Dendritic cell treated with granulocyte-macrophage colony-stimulating factor and Interleukin-4, amounts not matched to agents 40 ng/mL and 50 ng/mL, for 4 days (primary cell): ENCODE results near the gene CDC42SE2.
"Not testable (repeated sequence)": the region's sequence is repeated elsewhere in the genome, so short reads cannot be mapped to it uniquely, and the experiment has no call there.

Experiments
- H3K27ac Mint-ChIP-seq: one replicate; pipeline ENCODE4 v1.8.0; 2022; ENCODE audit warnings: mild to moderate bottlenecking, mixed read lengths
- H3K27me3 Mint-ChIP-seq: one replicate; pipeline ENCODE4 v1.8.0; 2022; ENCODE audit warnings: mild to moderate bottlenecking, mixed read lengths
- H3K36me3 Mint-ChIP-seq: one replicate; pipeline ENCODE4 v1.8.0; 2022; ENCODE audit warnings: low read depth, mixed read lengths
- H3K4me1 Mint-ChIP-seq: one replicate; pipeline ENCODE4 v1.8.0; 2022; ENCODE audit warnings: low read depth, mixed read lengths
- H3K4me3 Mint-ChIP-seq: one replicate; pipeline ENCODE4 v1.8.0; 2022; ENCODE audit warnings: mild to moderate bottlenecking, moderate library complexity, mixed read lengths
- H3K9me3 Mint-ChIP-seq: one replicate; pipeline ENCODE4 v1.8.0; 2022; ENCODE audit warnings: mixed read lengths
- intact Hi-C: fragments of 100-400 bp; cut with micrococcal nuclease; formaldehyde crosslinking; loops from one replicate; pipeline ENCODE4 v1.15.0; 2022

CDC42SE2 gene

DNA sequence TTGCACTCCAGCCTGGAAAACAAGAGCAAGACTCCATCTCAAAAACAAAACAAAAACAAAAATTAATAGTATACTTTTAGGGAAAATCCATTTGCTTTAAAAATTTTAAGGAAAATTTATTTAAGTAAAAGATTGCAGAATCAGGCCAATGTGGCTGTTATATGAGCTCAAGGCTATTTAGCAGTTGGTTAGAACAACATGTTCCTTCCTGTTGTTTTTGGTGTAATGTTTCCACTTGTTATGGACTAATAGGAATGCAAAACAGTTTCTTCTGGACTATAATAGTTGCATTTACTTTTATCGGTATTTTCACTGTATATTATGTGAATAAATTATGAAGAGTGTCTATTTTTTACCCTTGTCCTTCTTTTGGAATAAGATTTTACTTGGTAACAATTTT lies 3.0 kb upstream of the CDC42SE2 start:
- no peak overlapping the region for H3K27ac Mint-ChIP-seq
- H3K36me3 Mint-ChIP-seq, result peaks cover 6% of the 10 kb centered on the region
- intact Hi-C loops, result loop anchor here (10.0 kb wide), 1 partner anchor 534 kb away; the partner anchor contains the start of gene FNIP1
- H3K4me1 Mint-ChIP-seq, result peaks cover 44% of the 10 kb centered on the region
- no peaks in the 10 kb centered on the region for H3K9me3 Mint-ChIP-seq
- no peaks in the 10 kb centered on the region for H3K27me3 Mint-ChIP-seq
- H3K4me3 Mint-ChIP-seq, result no peak overlapping the region

DNA sequence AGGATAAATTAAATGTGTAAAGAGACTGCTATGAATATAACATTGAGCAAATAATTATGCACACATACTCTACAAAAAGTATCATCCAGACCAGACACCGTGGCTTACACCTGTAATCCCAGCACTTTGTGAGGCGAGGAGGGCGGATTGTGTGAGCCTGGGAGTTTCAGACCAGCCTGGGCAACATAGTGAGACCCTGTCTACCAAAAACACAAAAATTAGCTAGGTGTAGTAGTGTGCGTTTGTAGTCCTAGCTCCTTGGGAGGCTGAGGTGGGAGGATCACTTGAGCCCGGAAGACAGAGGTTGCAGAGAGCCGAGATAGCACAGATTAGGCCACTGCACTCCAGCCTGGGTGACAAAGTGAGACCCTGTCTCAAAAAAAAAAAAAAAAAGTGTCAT lies 2.4 kb upstream of the CDC42SE2 start:
- H3K27ac Mint-ChIP-seq, result no peak overlapping the region
- H3K36me3 Mint-ChIP-seq, result peaks cover 6% of the 10 kb centered on the region
- intact Hi-C loops, result loop anchor here (10.0 kb wide), 1 partner anchor 533 kb away; the partner anchor contains the start of gene FNIP1
- no peak overlapping the region for H3K4me3 Mint-ChIP-seq
- no peaks in the 10 kb centered on the region for H3K27me3 Mint-ChIP-seq
- peaks cover 39% of the 10 kb centered on the region for H3K4me1 Mint-ChIP-seq
- H3K9me3 Mint-ChIP-seq, result no peaks in the 10 kb centered on the region

DNA sequence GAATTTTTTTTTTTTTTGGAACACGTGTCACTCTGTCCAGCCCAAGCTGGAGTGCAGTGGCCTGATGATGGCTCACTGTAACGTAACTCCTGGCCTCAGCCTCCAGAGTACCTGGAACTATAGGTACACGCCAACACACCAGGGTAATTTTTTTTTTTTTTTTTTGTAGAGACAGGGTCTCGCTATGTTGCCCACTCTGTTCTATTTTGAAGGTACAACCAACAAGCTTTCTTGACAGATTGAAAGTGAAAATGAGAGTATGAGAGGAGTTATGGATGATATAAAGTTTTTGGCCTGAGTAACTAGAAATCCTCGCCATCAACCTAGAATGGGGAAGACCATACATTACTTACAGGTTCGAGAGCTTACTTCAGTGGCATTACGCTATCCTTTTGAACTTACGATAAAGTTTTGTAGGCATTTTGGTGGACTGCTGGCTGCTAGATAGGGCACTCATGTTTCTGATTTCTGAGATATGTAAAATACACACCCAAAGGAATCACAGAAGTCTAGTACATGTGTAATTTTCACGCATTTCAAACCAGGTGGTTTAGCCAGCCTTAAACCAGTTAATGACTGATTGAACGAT lies 806 bp upstream of the CDC42SE2 start:
- intact Hi-C loops, result loop anchor here (1.0 to 10.0 kb wide), 2 partner anchors 116 to 532 kb away; partner anchors contain the start of gene FNIP1

DNA sequence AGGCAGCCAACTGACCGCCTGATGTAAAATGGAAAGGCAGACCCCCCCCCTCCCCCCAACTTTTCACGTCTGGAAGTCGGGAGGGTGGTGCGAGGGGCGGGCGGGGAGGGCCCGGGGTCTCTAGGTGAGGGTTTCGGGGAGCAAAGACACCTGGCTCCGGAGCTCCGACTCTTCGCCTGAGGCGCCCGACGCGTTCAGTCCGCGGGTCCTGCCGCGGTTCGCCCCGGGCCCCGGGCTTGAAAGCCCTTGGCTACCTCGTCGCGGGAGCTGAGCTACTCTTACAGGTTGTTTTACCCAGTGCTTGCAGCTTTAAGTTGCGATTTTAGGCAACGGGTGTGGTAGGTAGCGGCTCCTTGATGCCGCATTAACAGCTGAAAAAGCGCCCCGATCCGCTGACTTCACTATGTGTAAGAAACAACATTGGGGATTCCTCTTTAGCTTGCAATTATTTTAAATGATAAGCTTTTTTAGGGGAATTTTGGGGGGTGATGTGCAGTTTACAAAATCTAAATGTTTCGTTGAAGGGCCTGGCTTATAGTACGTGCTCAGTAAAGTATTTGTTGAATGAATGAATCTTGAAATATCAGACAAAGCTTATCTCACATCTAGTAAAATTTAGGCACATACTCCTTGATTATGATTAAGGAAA lies 722 bp downstream of the CDC42SE2 start:
- Mint-ChIP-seq H3K9me3 (no peaks in the 10 kb centered on the region), H3K4me3 (peak overlapping the region; percentile 80), H3K36me3 (peaks cover 12% of the 10 kb centered on the region), H3K27me3 (no peaks in the 10 kb centered on the region), H3K27ac (peak overlapping the region; percentile 87), H3K4me1 (peaks cover 29% of the 10 kb centered on the region)
- intact Hi-C loops, result loop anchor here (2.0 to 10.0 kb wide), 4 partner anchors 58 to 530 kb away; partner anchors contain the start of genes FNIP1 and LYRM7

More for the DNA sequence above, 806 bp upstream of the CDC42SE2 start:
- Mint-ChIP-seq H3K27ac (peak overlapping the region; percentile 87), H3K4me1 (peaks cover 36% of the 10 kb centered on the region), H3K4me3 (peak overlapping the region; percentile 80), H3K36me3 (peaks cover 12% of the 10 kb centered on the region), H3K27me3 (no peaks in the 10 kb centered on the region), H3K9me3 (no peaks in the 10 kb centered on the region)

DNA sequence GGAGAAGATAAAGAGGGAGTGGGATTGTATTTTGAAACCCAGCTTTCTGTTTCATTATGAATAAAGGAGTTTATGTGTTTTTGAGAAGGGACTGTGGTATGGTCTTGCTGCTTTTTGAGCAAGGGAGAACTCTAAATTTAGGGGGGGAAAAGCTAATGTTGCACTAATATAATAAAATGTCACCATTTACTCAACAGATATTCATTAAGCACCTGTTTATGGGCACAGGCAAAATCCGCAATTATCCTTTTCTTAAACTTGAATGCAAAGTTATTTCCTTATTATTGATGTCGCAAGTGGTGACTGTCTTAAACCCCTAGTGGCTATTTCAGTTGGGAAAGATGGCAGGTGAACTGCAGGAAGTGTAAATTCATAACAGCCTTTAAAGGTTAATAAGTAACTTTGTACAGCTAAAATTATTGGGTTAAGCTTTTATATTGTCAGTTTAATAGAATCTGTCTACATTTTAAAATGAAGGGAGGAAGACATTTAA lies 1.5 kb downstream of the CDC42SE2 start:
- Mint-ChIP-seq H3K4me3 (peak overlapping the region; percentile 80), H3K4me1 (peaks cover 36% of the 10 kb centered on the region), H3K27ac (peak overlapping the region; percentile 87), H3K27me3 (no peaks in the 10 kb centered on the region), H3K36me3 (peaks cover 12% of the 10 kb centered on the region), H3K9me3 (no peaks in the 10 kb centered on the region)
- intact Hi-C loops, result loop anchor here (2.0 to 10.0 kb wide), 4 partner anchors 59 to 529 kb away; partner anchors contain the start of genes FNIP1 and LYRM7

DNA sequence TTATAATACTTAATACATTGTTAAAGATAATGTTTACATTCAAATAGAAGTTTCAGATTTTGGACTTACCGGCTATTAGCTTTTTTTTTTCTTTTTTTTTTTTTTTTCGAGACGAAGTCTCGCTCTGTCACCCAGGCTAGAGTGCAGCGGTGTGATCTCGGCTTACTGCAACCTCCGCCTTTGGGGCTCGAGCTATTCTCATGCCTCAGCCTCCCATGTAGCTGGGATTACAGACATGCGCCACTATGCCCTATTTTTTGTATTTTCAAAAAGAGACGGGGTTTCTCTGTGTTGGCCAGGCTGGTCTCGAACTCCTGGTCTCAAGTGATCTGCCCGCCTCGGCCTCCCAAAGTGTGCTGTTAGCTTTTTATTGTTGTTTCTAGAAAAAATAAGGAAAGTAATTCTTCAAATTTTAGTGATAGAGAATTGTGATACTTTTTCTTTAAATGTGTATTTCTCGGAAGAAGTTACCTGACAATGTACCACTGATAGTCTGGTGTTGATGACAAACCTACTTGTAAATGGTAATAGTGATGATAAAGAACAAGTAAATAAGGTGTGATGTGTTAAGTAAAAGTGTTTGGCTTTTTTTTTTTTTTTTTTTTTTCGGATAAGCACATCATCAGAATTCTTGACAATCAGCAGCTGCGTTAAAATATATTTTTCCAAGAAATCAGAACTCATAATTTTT lies 2.7 kb downstream of the CDC42SE2 start:
- Mint-ChIP-seq H3K27me3 (no peaks in the 10 kb centered on the region), H3K36me3 (peaks cover 15% of the 10 kb centered on the region), H3K27ac (no peak overlapping the region), H3K4me3 (peak overlapping the region; percentile 57), H3K9me3 (no peaks in the 10 kb centered on the region), H3K4me1 (peaks cover 48% of the 10 kb centered on the region)
- intact Hi-C loops, result loop anchor here (10.0 kb wide), 1 partner anchor 528 kb away; the partner anchor contains the start of gene FNIP1

DNA sequence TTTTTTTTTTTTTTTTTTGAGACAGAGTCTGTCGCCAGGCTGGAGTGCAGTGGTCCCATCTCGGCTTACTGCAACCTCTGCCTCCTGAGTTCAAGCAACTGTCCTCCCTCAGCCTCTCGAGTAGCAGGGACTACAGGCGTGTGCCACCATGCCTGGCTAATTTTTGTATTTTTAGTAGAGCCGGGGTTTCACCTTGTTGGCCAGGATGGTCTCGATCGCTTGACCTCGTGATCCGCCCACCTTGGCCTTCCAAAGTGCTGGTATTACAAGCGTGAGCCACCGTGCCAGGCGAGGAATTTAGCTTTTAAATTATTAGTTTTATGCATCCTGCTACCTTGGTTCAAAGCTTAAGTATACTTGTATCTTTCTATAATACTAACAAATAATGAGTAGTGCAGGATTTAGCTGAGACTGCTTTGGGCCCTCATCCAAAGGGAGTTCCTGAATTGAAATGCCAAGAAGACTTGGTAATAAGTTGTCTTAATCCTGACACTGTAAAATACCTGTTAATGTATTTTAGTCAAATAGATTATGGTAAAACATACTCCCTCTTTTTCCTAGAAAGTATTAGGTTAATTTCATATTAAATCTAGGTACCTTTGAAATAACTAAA lies 5.0 kb downstream of the CDC42SE2 start:
- Mint-ChIP-seq H3K4me3 (no peak overlapping the region), H3K4me1 (peaks cover 54% of the 10 kb centered on the region), H3K36me3 (peaks cover 24% of the 10 kb centered on the region), H3K27ac (no peak overlapping the region), H3K27me3 (no peaks in the 10 kb centered on the region), H3K9me3 (no peaks in the 10 kb centered on the region)
- intact Hi-C loops, result loop anchor here (10.0 kb wide), 1 partner anchor 526 kb away; the partner anchor contains the start of gene FNIP1

DNA sequence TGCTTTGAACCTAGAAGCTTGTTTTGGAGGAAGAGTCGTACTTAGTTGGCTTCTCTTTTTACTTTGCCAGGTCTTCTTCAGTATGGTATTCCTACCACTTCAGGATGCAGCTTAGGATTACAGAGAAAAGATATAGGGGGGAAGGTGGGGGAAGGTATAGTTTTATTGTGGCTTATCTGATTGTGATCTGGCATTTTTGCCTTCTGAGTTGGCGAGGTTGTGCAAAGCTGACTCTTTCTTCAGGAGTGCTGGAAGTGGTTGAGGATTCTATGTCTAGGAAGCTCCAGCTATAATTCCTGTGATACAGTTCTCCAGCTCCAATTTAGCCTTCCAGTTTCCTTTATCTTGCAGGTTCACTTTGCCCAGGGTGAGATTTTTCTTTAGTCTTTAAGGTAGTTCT lies 7.0 kb downstream of the CDC42SE2 start:
- Mint-ChIP-seq H3K27ac (peak overlapping the region; percentile 34), H3K9me3 (no peaks in the 10 kb centered on the region)
- intact Hi-C loops, result no loop called here

DNA sequence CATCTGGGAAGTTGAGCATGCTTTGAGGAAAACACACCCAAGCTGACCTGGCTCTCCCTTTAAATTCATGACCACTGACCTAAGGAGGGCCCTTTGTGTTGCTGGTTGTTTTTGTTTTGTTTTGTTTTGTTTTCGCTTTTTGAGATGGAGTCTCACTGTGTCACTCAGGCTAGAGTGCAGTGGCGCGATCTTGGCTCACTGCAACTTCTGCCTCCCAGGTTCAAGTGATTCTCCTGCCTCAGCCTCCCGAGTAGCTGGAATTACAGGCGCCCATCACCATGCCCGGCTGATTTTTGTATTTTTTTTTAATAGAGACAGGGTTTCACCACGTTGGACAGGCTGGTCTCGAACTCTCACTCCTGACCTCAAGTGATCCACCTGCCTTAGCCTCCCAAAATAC lies 8.0 kb downstream of the CDC42SE2 start:
- H3K4me3 Mint-ChIP-seq, H3K9me3 Mint-ChIP-seq, H3K27me3 Mint-ChIP-seq, intact Hi-C loops: not testable (repeated sequence)
- H3K27ac Mint-ChIP-seq, result peak overlapping the region; percentile 68
- peaks cover 65% of the 10 kb centered on the region for H3K4me1 Mint-ChIP-seq
- peaks cover 31% of the 10 kb centered on the region for H3K36me3 Mint-ChIP-seq

More for the DNA sequence above, 7.0 kb downstream of the CDC42SE2 start:
- no peak overlapping the region for H3K4me3 Mint-ChIP-seq
- peaks cover 71% of the 10 kb centered on the region for H3K4me1 Mint-ChIP-seq
- H3K27me3 Mint-ChIP-seq, result no peaks in the 10 kb centered on the region
- peaks cover 31% of the 10 kb centered on the region for H3K36me3 Mint-ChIP-seq

DNA sequence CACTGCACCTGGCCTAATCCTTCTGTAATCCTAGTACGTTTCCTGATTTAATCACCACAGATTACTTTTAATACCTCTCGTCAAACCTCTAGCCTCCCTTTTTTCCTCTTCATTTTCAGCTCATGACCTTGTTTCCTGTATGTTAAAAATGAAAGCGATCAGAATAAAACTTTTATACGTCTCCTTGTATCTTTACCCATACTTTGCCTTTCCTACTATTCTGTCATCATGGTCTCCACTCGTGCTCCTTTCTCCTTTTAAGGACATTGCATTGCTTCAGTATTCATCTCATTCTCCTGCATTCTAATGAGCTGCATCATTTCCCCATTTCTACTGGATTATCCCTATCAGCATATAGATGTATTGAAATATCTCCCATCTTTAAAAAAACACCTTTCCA lies 8.5 kb downstream of the CDC42SE2 start:
- H3K4me1 Mint-ChIP-seq, result peaks cover 62% of the 10 kb centered on the region
- H3K27me3 Mint-ChIP-seq, result no peaks in the 10 kb centered on the region
- H3K4me3 Mint-ChIP-seq, result no peak overlapping the region
- peak overlapping the region; percentile 68 for H3K27ac Mint-ChIP-seq
- peaks cover 27% of the 10 kb centered on the region for H3K36me3 Mint-ChIP-seq
- no peaks in the 10 kb centered on the region for H3K9me3 Mint-ChIP-seq
- intact Hi-C loops, result no loop called here

DNA sequence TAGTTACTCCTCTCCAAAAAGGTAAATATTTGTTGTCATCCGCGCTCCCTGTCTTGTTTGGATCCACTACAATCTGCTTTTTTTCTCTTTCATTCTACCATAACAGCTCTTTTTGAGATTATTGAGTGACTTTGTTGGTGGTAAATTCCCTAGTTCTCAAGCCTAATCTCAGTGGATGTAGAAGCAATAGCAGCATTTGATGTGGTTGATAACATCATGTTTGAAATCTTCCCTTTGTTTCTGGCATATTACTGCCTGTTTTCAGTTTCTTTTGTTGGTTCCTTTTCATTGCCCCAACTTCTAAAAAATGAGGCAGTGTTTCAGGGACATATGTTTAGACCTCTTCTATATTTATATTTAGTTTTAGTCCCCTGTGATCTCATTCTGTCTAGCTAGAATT lies 8.9 kb downstream of the CDC42SE2 start:
- intact Hi-C loops, result no loop called here
- Mint-ChIP-seq H3K9me3 (no peaks in the 10 kb centered on the region), H3K4me3 (no peak overlapping the region), H3K27ac (peak overlapping the region; percentile 68), H3K36me3 (peaks cover 27% of the 10 kb centered on the region), H3K4me1 (peaks cover 64% of the 10 kb centered on the region), H3K27me3 (no peaks in the 10 kb centered on the region)

DNA sequence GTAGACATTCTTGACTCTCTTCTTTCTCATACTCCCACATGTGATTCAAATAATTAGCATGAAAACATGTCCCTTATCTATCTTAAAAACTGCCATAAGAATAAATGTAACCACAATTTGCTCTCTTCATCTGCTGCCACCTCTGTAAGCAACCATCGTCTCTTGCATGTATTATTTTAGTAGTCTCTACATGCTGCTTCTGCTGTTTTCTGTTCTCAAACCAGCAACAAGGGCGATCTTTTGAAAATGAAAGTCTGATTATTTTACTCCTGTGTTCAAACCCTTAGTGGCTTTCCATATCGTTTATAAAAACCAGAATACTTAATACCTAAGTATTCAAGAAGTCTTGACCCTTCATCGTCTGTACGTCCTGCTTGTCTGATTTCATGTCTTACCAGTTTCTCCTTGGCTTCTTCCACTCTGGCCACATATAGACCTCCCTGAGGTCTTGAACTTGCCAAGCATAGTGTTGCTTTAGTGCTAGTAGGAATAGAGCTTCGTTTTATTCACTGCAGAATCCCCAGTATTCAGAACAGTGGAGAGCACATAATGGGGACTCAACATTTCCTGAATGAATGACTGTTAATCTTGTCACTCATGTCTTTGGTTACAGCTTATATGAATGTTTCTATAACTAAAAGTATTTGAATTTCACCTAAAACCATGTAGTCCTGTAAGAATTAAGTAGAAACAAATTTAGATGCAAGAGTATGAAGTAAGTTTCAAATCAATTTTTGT lies 10.6 kb downstream of the CDC42SE2 start:
- Mint-ChIP-seq H3K4me3 (no peak overlapping the region), H3K36me3 (peaks cover 33% of the 10 kb centered on the region), H3K27ac (peak overlapping the region; percentile 2), H3K27me3 (no peaks in the 10 kb centered on the region), H3K9me3 (no peaks in the 10 kb centered on the region), H3K4me1 (peaks cover 64% of the 10 kb centered on the region)
- intact Hi-C loops, result no loop called here

DNA sequence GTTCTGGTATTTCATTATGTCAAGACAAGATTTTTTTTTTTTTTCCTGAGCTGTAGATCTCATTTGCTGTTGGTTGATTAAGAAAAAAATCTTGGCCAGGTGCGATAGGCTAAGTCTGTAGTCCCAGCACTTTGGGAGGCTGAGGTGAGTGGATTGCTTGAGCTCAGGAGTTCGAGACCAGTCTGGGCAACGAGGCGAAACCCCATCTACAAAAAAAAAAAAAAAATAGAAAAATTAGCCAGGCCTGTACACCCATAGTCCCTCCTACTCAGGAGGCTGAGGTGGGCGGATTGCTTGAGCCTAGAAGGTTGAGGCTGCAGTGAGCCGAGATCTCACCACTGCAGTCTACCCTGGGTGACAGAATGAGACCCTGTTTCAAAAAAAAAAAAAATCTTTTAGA lies 12.2 kb downstream of the CDC42SE2 start:
- intact Hi-C loops, result no loop called here
- no peaks in the 10 kb centered on the region for H3K9me3 Mint-ChIP-seq
- no peak overlapping the region for H3K4me3 Mint-ChIP-seq
- H3K27me3 Mint-ChIP-seq, result no peaks in the 10 kb centered on the region
- peaks cover 36% of the 10 kb centered on the region for H3K36me3 Mint-ChIP-seq
- H3K27ac Mint-ChIP-seq, result no peak overlapping the region
- H3K4me1 Mint-ChIP-seq, result peaks cover 60% of the 10 kb centered on the region
